Kasumi-1 (cell line): Measurements from ENCODE around the gene RPS6KA2.

Experiments
- DNase-seq, 2 experiments: peaks; one replicate each; lab custom pipeline; 2025; lab: John Stamatoyannopoulos, UW

The RPS6KA2 gene

GRCh38 chr6:166572370-166573261 is 54.4 kb downstream of the RPS6KA2 start:
- no peak for DNase-seq

GRCh38 chr6:166570929-166571713 is 55.9 kb downstream of the RPS6KA2 start:
- no peak for DNase-seq

GRCh38 chr6:166569206-166569605 is 57.8 kb downstream of the RPS6KA2 start:
- no peak for DNase-seq

GRCh38 chr6:166567813-166568212 is 59.2 kb downstream of the RPS6KA2 start:
- DNase-seq: no peak

- no peak for DNase-seq
Measured at GRCh38 chr6:166567107-166567506, 59.9 kb downstream of the RPS6KA2 start.

- no peak for DNase-seq
Measured at GRCh38 chr6:166566026-166567011, 60.7 kb downstream of the RPS6KA2 start.

- no peak for DNase-seq
Measured at GRCh38 chr6:166565084-166565967, 61.7 kb downstream of the RPS6KA2 start.

DNA sequence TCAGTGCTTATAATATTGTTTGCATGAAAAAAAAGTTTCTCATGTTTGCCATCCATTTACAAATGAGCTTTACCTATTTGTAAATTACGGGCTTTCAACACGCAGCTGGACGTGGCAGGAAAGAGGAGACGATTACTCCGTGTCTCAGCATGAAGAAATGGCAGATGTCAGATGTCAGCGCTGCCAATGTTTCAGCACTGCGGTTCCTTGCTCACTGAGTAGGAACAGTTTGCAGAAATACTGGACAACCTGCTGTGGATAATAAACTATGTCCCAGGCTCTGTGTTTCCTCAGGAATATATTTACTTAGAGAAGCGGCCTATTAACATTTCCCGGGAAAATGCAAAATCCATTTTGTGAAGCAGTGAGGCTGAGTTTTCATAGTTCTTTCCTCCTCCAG is 63.2 kb downstream of the RPS6KA2 start:
- no peak for DNase-seq

- peak in 1 of 2 experiments; percentile 10 for DNase-seq
Measured at GRCh38 chr6:166563200-166563599, 63.9 kb downstream of the RPS6KA2 start.

DNA sequence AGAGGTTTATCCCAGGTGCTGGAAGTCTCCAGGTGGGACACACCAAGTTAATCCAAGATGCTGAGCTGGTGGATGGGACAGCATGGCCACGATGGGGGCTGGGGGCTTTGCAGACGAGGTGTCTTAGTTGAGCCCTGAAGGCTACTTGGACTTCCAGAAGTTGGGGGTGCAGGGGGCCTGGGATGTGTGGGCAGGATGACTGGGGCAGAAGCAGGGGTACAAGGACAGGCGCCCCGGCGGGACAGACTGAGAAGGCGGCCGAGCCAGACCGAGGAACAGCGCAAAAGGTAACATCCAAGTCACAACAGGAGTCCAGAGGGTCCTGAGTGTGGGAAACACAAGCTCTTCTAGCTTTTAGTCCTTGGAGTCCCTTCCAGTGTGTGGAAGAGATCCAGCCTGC is 64.3 kb downstream of the RPS6KA2 start:
- DNase-seq: no peak

GRCh38 chr6:166561771-166562359 is 65.2 kb downstream of the RPS6KA2 start:
- no peak for DNase-seq

DNA sequence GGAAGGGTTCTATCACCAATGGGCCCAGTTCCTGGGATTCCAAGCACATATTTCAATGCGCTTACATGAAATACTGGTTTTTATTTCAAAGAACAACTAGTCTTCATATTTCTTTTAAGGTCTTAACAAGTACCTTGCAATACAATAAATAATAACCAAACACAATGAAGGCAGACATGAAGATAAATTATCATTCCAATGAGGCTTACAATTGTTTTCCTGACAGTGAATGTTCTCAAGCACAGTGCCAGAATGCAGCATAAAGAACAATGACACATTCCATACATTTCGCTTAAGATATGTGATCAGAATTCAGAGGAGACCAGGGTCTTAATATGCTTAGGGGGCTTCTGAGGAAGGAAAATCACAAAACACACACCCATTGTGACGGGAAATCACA is 66.8 kb downstream of the RPS6KA2 start:
- no peak for DNase-seq

GRCh38 chr6:166559662-166560061 is 67.4 kb downstream of the RPS6KA2 start:
- DNase-seq: no peak

- no peak for DNase-seq
Measured at GRCh38 chr6:166559211-166559610, 67.8 kb downstream of the RPS6KA2 start.

DNA sequence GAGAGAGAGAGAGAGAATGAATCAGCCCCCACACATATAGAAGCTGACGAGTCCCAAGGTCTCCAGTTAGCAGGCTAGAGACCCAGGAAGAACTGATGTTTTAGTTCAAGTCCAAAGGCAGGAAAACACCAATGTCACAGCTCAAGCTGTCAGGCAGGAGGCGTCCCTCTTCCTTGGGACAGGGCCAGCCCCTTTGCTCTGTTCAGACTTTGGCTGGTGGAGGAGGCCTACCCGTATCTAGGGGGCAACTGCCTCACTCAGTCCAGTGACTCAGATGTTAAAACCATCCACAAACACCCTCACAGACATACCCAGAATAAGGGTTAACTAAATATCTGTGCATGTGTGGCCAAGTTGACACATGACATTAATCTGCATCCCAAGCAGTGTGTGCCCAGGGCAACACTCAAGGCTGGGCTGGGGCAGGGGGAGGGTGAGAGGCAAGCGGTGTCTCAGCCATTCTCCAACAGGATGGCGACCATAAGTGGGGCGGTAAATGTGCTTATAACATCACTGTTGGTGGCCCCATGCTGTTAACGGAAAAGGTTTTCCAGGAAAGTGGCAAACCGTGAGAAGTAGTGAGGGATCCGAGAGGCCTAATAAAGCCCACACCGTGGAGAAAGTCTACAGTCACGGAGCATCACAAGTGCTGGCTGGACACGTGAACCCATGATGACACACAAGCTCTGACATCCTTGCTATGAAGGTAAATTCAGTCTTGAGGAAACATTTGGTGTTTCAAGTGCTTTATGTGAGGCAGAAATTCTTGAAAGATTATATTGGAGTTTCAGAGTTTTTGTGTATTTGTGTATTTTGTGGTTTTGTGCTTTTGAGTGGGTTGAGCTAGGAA is 68.7 kb downstream of the RPS6KA2 start:
- DNase-seq: no peak

GRCh38 chr6:166556863-166557322 is 70.2 kb downstream of the RPS6KA2 start:
- peak; percentile 79 to 82 for DNase-seq

GRCh38 chr6:166556336-166556735 is 70.7 kb downstream of the RPS6KA2 start:
- DNase-seq: no peak

DNA sequence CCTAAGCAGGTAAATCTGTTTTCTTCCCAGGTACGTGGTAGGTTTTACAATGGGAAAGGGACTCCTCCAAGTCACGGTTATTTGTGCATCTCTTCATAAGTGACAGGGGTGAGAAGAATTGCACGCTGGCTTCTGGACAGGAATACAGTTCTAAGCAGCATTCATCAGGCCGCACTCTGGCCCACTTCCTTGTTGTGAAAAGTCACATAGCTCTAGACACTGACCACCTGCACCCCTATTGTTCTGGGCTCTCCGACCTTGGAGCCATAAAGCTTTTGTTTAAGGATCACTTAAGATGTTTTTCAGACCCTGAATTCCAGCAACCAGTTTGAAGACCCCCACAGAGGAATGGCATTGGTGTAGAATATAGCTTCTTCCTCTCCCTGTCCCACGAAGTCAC is 72.0 kb downstream of the RPS6KA2 start:
- DNase-seq: no peak

DNA sequence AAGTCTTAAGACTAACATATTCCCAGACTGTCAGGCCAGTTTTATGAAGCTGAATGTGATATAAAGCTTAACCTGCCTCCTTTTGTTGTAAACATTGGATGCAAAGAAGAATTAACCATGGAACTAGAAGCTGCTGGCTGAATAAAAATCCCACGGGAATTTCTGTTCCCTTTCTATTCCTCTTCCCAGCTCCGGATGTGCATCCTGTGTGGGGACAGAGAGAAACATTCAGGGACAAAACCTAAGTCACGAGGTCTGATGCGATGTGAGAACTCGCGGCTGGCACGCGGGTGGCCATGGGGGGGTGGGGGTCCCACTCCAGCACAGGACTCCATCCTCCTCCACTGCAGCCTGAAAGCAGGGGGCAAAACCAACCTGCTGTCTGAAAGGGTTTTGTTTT is 72.7 kb downstream of the RPS6KA2 start:
- DNase-seq: no peak
